Glutamatergic neuron (in vitro differentiated cells): ENCODE results near the gene SPECC1. TPM values are rescaled to one million over a fixed set of nuclear protein-coding genes. Genes with fewer than 3 reads are reported as not detected.

Source experiments
- DNase-seq: peaks from one replicate; pipeline ENCODE4 v3.0.0; 2022
- H3K27ac Mint-ChIP-seq: one replicate; pipeline ENCODE4 v1.8.0; 2020; ENCODE audit warnings: mild to moderate bottlenecking, mixed read lengths, inconsistent platforms; ENCODE audit not compliant: unreplicated experiment
- H3K27me3 Mint-ChIP-seq: one replicate; pipeline ENCODE4 v1.8.0; 2020; ENCODE audit warnings: mild to moderate bottlenecking, moderate library complexity, mixed read lengths, inconsistent platforms; ENCODE audit not compliant: unreplicated experiment
- H3K36me3 Mint-ChIP-seq: one replicate; pipeline ENCODE4 v1.8.0; 2020; ENCODE audit warnings: mild to moderate bottlenecking, mixed read lengths, inconsistent platforms; ENCODE audit not compliant: unreplicated experiment
- H3K4me1 Mint-ChIP-seq: one replicate; pipeline ENCODE4 v1.8.0; 2020; ENCODE audit warnings: mild to moderate bottlenecking, low read depth, mixed read lengths, inconsistent platforms; ENCODE audit not compliant: unreplicated experiment
- H3K4me3 Mint-ChIP-seq: one replicate; pipeline ENCODE4 v1.8.0; 2020; ENCODE audit warnings: mild to moderate bottlenecking, mixed read lengths, inconsistent platforms; ENCODE audit not compliant: unreplicated experiment
- H3K9me3 Mint-ChIP-seq: one replicate; pipeline ENCODE4 v1.8.0; 2020; ENCODE audit warnings: mild to moderate bottlenecking, moderate library complexity, mixed read lengths, inconsistent platforms; ENCODE audit not compliant: unreplicated experiment
- total RNA-seq: library from RNA; stranded (reverse); fragmentation: NEBNext Ultra II Directional; extraction: Animal tissue kit (Norgen Biotek cat#: 25700); gene quantifications from one replicate; pipeline ENCODE4 v1.2.1, GENCODE V29; 2021; ENCODE audit not compliant: unreplicated experiment
- TF ChIP-seq, protein P1 (sequence below): fragments of 200-600 bp; sonication (generic); IDR thresholded peaks from one replicate; pipeline ENCODE4 v1.5.0; 2021; ENCODE audit not compliant: partially characterized antibody, unreplicated experiment

The SPECC1 gene
- total RNA-seq, 1 donor from 2014 or later, result 60.6 TPM

DNA sequence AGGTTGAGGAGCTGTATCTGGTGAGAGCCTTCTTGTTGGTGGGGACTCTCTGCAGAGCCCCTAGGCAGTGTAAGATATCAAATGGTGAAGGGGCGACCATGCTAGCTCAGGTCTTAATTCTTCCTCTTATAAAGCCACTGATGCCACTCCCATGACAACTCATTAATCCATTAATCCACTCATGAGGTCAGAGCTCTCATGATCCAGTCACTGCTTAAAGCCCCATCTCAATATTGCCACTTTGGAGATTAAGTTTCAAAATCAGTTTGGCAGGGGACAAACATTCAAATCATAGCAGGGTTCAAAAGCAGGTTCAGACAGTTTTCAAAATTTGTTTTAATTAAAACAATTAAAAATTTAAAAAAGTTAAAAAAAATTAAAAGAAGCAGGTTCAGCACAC, 13.1 kb upstream of the SPECC1 start:
- H3K27ac Mint-ChIP-seq, result no peak overlapping the region
- TF ChIP-seq, protein P1, sequence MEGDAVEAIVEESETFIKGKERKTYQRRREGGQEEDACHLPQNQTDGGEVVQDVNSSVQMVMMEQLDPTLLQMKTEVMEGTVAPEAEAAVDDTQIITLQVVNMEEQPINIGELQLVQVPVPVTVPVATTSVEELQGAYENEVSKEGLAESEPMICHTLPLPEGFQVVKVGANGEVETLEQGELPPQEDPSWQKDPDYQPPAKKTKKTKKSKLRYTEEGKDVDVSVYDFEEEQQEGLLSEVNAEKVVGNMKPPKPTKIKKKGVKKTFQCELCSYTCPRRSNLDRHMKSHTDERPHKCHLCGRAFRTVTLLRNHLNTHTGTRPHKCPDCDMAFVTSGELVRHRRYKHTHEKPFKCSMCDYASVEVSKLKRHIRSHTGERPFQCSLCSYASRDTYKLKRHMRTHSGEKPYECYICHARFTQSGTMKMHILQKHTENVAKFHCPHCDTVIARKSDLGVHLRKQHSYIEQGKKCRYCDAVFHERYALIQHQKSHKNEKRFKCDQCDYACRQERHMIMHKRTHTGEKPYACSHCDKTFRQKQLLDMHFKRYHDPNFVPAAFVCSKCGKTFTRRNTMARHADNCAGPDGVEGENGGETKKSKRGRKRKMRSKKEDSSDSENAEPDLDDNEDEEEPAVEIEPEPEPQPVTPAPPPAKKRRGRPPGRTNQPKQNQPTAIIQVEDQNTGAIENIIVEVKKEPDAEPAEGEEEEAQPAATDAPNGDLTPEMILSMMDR, result no peak
- H3K4me1 Mint-ChIP-seq, result no peaks in the 10 kb centered on the region
- no peak for DNase-seq
- H3K27me3 Mint-ChIP-seq, result peaks cover 2% of the 10 kb centered on the region
- H3K4me3 Mint-ChIP-seq, result no peak overlapping the region
- H3K36me3 Mint-ChIP-seq, result no peaks in the 10 kb centered on the region
- peaks cover 2% of the 10 kb centered on the region for H3K9me3 Mint-ChIP-seq

DNA sequence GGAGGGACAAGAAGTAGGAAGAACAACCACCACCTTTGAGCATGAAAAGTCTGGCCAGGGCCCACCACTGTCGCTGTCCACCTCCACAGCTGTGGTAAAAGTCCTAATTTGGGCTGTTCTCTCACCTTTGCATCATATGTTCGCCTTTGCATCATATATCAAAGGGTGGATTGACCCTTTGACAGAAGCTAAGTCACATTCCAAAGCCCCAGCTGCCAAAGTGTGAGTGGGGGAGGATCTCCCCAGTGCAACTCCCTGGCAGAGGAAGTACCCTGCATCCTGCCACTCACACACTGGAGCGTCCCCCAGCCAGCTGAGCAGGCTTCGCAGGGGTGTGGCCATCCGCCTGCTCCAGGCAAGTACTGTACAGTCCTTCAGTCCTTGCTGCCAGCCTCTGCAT, 12.7 kb upstream of the SPECC1 start:
- DNase-seq, result peak; percentile 15
- TF ChIP-seq, protein P1, result no peak
- H3K27me3 Mint-ChIP-seq, result peaks cover 2% of the 10 kb centered on the region
- no peaks in the 10 kb centered on the region for H3K4me1 Mint-ChIP-seq
- H3K4me3 Mint-ChIP-seq, result no peak overlapping the region
- H3K9me3 Mint-ChIP-seq, result peaks cover 2% of the 10 kb centered on the region
- H3K27ac Mint-ChIP-seq, result no peak overlapping the region
- H3K36me3 Mint-ChIP-seq, result no peaks in the 10 kb centered on the region

DNA sequence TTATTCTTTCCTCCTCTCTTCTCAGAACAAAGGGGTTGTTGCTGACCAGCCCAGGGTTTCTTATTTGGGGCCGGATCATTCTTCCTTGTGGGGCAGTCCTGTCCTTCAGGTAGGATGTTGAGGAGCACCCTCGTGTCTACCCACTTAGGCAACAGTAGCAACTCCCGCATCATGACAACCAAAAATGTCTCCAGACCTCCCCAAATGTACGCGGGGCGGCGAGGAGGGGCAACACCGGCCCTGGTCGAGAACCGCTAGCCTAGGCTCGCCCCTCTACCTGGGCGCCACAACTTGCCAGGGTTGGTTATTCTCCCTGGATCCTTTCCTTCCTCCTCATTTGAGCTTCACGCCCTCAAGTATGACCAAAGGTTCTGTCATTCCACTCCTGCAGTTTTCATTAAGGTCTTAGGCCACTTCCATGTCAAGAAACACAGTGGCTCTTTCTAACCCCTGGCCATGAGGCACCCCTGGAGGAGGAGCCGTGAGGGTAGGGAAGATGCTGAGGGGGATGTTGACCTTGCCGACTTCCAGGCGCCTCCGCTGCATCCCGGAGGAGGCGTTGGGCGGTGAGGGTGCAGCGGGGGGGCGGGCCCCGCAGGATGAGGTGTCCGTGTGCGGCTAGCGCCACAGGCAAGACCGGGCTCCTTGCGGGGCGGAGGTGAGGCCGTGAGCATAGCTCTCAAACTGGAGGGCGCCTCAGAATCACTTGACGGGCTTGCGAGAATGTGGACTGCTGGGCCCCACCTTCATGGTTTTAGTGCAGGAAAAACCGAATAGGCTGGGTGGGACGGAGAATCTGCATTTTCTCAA, 712 bp upstream of the SPECC1 start:
- H3K36me3 Mint-ChIP-seq, result no peaks in the 10 kb centered on the region
- TF ChIP-seq, protein P1, result no peak
- H3K4me1 Mint-ChIP-seq, result no peaks in the 10 kb centered on the region
- H3K27me3 Mint-ChIP-seq, result peaks cover 4% of the 10 kb centered on the region
- DNase-seq, result peak; percentile 37
- no peaks in the 10 kb centered on the region for H3K9me3 Mint-ChIP-seq
- H3K4me3 Mint-ChIP-seq, result peak overlapping the region; percentile 94
- peak overlapping the region; percentile 74 for H3K27ac Mint-ChIP-seq

DNA sequence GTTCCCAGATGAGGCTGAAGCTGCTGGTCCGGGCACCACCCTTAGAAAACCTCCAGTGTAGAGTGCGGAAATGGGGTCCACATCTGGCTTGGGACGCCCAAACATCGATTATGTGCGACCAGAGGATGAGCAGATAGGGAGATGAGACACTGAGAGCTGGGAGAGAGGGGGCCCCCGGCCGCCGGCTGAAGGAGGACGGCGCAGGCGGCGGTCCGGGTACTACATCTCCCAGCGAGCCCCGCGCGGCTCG, 182 bp upstream of the SPECC1 start:
- TF ChIP-seq, protein P1, result no peak
- no peak for DNase-seq
- no peaks in the 10 kb centered on the region for H3K4me1 Mint-ChIP-seq
- peaks cover 4% of the 10 kb centered on the region for H3K27me3 Mint-ChIP-seq
- no peaks in the 10 kb centered on the region for H3K36me3 Mint-ChIP-seq
- peak overlapping the region; percentile 74 for H3K27ac Mint-ChIP-seq
- H3K9me3 Mint-ChIP-seq, result no peaks in the 10 kb centered on the region
- H3K4me3 Mint-ChIP-seq, result peak overlapping the region; percentile 94

DNA sequence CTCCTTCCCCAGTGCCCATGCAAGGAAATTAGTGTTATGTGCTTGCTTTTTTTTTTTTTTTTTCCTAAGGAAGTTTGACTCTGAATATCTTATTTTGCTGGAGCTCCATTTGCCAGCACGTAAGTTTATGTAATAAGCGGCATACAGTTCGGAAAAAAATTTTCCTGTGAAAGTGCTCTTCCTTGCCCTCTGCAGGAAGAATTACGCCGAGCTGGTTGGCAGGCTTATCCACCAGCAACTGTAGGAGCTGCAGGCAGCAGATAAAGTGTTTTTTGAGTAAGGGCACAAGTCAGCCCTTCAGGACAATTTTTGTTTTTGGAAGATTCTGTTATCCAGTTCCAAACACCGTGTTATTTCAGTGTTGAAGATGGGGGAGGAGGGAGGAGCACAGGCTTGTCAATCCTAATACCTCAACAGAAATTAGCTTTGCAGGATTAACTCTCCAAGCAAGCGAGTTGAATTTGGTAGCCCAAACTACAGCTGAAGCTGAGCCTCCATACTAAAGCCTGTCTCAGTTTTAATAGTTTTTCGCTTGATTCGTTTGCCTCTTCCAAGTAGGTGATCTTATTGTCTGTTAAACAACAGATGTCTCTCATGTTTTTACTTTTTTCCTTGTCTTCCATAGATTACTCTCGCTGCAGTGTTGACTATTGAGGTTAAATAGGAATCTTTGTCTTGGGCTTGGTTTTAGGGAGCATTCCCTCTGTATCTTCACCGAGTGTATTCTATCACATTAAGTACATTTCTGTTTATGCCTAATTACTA, 1.1 kb downstream of the SPECC1 start:
- TF ChIP-seq, protein P1, result no peak
- Mint-ChIP-seq H3K27me3 (peaks cover 4% of the 10 kb centered on the region), H3K27ac (no peak overlapping the region), H3K36me3 (no peaks in the 10 kb centered on the region), H3K4me1 (no peaks in the 10 kb centered on the region), H3K4me3 (peak overlapping the region; percentile 90), H3K9me3 (no peaks in the 10 kb centered on the region)
- peak; percentile 35 for DNase-seq
